Activated CD4-positive, alpha-beta T cell treated with anti-CD3 and anti-CD28 coated beads, Interleukin-2, amount 50 U/mL, for 4 hours (primary cell): ENCODE data around the gene HTR1A.

Experiments used
- DNase-seq, 2 experiments: peaks; one replicate each; pipeline ENCODE4 v3.0.0-alpha.2; 2020

HTR1A gene

DNA sequence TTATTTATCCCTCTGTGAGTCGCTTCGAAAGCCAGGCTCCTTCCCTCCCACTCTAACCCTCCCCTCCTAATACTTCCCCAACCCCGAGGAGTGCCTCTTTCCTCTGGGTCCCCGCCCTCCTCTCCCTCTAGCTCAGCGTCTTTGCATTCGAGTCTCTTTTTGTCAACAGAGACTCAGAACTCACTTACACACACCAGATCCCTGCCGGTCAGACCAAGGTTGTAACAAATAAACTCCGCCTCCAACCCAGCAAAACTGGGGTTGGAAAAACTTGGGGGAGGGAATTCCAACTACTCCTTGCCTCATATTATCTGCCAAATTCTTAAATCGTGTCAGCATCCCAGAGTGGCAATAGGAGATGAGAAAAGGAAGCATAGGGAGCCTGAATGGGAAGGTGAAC lies at the start of gene HTR1A:
TSS of gene HTR1A (minus strand) at position 167 of the 400 bp plus-strand sequence. CDS start 726 bp downstream, outside the sequence.
- no peak for DNase-seq

- no peak for DNase-seq
Measured at GRCh38 chr5:64003966-64004365, 41.7 kb upstream of the HTR1A start.

- no peak for DNase-seq
Measured at GRCh38 chr5:64000096-64000495, 37.9 kb upstream of the HTR1A start.

- no peak for DNase-seq
Measured at GRCh38 chr5:63987053-63987452, 24.8 kb upstream of the HTR1A start.

GRCh38 chr5:63981864-63982263 lies 19.6 kb upstream of the HTR1A start:
- DNase-seq, result no peak

- DNase-seq, result no peak
Measured at GRCh38 chr5:63963926-63964325, 1.7 kb upstream of the HTR1A start.

DNA sequence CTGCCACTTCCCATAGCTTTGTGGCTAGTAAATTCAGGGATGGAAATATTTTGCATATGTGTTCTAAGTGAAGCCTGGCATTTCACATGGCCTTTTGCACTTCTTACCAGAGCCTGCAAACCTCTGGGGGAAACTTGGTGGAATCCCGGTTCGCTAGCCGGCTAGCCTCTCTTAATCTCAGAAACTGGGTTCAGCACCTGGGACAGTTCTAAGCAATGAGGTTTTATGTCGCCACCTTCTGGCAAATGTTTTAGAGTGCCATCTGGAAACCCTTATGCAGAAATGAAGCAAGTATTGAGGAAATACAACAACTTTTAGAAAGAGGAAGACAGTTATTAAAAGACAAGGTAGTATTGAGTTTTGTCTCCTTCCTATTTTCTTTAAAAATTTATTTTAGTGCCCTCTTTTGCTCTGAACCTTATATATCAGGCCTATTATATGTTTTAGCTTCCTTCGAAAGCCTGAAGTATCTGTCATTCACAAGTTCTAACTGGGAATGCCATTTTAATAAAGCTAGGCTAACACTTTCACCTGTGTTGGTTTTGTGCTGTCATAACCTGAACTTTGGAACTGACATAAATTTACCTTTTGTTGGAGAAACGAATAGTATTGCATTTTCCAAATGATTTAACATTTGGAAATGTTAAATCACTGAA lies 963 bp upstream of the HTR1A start:
- no peak for DNase-seq

- DNase-seq, result no peak
Measured at GRCh38 chr5:63961598-63962161, 565 bp downstream of the HTR1A start.

DNA sequence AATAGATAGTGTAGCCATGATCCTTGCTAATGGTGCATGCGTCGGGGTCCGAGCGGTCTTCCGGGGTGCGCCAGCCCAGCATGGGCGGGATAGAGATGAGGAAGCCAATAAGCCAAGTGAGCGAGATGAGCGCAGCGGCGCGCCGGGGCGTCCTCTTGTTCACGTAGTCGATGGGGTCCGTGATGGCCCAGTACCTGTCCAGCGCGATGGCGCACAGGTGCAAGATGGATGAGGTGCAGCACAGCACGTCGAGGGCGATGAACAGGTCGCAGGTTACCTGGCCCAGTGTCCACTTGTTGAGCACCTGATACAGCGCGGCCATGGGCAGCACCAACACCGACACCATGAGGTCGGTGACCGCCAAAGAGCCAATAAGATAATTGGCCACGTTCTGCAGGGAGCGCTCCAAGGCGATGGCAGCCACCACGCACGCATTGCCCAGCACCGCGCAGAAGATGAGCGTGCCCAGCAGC lies 1.1 kb downstream of the HTR1A start:
- no peak for DNase-seq

DNA sequence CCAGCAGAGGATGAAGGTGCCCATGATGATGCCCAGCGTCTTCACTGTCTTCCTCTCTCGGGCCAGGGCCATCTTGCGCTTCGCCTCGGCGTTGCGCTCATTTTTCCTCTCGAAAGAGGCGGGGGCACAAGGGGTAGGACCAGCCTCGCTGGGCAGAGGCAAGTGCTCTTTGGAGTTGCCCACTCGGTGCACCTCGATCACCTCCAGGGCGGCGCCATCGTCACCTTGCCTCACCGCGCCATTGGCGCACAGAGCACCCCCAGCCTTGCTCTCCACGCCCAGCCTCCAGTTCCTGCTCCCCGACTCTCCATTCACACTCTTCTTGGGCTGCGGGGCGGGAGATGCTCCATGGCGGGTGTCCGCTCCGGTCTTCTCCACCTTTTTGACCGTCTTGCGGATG lies 1.6 kb downstream of the HTR1A start:
- no peak for DNase-seq

- no peak for DNase-seq
Measured at GRCh38 chr5:63959177-63959982, 2.9 kb downstream of the HTR1A start.

GRCh38 chr5:63958654-63959053 lies 3.6 kb downstream of the HTR1A start:
- DNase-seq, result no peak

GRCh38 chr5:63957617-63958016 lies 4.6 kb downstream of the HTR1A start:
- no peak for DNase-seq

GRCh38 chr5:63953217-63953616 lies 9.0 kb downstream of the HTR1A start:
- no peak for DNase-seq

DNA sequence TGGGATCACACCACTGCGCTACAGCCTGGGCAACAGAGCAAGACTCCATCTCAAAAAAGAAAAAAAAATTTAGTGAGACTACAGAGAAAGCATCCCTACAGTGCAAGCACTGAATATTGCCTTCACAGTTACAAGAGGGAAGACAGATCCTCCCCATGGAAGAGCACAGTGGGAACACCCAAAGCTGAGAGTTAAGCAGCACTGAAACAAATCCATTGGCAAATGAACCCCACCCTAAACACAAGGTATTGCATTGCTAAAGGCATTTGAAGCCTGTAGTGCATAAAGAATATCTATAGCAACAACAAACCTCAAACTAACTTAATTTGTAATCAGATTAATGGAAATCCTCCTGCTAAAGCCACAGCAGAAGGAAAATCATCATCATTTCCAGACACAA lies 27.1 kb downstream of the HTR1A start:
- no peak for DNase-seq

- DNase-seq, result no peak
Measured at GRCh38 chr5:63931836-63932235, 30.4 kb downstream of the HTR1A start.

DNA sequence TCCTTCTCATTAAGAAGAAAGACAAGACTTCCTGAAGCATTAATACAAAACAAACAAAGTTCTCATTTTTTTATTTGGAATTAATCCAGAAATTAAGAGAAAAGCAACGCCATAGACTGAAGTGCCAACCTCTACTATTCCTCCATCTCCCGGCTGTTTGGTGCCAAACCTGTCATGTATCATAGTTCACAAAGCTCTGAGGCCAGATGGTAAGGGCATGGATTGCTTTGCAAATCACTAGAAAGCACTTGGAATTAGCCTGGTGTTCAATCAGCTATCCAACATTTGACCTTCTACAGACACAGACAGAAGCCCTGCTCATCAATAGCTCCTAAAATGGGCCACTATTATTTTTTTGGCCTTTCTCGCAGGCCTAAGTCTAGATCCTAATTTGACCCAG lies 33.8 kb downstream of the HTR1A start:
- DNase-seq, result no peak

DNA sequence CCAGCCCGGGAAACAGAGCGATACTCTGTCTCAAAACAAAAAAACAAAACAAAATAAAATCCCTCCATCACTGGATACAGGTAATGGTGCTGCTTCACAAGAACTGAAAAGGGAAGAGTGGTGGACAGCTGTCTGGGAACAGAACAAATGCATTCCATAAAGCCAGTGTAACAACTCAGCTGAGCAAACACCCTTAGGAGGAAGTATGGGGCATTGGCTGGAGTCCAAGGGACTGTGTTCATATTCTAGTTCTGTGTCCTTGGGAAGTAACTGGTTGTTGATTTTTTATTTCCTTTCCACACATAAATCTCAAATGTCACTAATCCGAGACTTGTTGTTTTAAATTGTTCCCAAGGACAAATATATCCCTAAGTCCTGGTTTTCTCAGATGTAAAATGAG lies 38.3 kb downstream of the HTR1A start:
- DNase-seq, result no peak

DNA sequence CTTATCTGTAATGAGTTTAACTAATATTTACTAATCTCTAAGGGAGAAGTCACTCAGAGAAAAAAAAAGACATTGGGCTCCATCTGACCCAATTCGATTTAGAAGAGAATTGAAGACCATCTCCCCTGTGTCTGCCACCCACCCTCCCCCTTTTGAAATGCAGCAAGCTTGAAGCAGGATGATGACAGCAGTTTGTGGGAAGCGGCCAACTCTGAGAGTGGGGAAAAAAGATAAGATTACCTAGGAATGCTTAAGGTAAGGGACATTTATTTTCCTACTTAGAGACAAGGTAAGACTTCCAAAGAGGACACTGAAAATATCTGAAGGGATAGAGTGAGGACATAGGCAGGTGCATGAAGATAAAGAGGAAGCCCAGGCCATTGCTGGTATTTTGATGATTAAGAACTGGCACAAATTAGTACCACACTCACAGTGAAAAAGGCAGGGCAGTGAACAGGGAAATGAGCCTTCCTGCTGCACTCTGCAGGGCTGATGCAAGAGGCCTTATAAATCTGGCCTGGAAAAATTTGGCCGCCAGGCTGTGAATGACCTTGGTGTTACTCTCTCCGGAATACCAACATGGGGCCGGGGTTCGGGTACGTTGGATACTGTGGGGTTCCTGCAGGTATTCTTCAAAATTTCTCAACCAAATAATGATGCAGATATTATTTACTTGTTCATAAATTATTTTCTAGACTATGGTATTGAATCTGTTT lies 42.3 kb downstream of the HTR1A start:
- DNase-seq, result no peak

DNA sequence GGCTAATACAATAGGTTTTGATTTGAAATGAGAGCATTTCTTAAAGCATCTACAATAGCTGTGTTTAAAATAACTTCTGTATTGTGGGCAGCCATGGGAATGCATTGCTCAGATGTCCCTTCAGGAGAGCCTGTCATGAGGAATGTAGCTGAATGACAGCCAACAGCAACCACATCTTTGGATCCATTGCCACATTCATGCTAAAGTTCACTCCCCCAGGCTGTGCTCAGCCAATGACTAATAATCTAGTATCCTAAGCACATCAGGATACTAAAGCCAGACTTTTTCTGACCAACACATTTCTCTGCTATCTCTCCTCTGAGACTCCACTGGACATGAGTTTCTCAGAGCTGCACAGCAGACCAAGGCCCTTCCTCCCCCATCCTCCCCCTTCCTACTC lies 45.5 kb downstream of the HTR1A start:
- DNase-seq, result no peak

DNA sequence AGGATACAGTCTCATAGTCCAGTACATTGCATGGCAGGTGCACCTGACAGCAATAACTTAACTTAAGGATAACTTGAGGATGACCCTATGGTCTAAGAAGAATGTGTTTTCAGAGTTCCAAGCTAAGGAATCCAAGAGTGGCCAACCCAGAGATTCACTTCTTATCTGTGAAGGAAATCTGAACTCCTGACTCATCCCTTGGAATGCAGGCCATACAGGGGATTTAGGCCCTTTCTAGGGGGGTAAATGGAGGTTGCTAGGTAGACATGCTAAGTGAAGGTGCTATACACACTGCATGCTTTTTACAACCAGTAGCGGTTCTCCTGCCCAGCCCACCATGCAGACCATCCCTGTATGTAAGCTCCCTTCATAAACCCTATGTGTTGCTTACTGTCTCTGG lies 50.4 kb downstream of the HTR1A start:
- no peak for DNase-seq
